K562 (cell line): ENCODE data around the gene ELP5. TPM values are rescaled to one million over a fixed set of nuclear protein-coding genes. Genes with fewer than 3 reads are reported as not detected.

Source experiments
- KLF13 ChIP-seq: fragments of 450-650 bp; IDR thresholded peaks from 2 replicates; pipeline ENCODE4 v1.6.1; 2016; ENCODE audit warnings: missing genetic modification characterization, low read depth, mild to moderate bottlenecking, missing compliant biosample characterization, moderate library complexity, borderline replicate concordance
- NCOA2 ChIP-seq, 2 experiments: fragments of 450-650 bp; IDR thresholded peaks; 2 replicates each; pipeline ENCODE4 v1.6.1; 2018; ENCODE audit warnings: mild to moderate bottlenecking in 2 of 2, moderate library complexity in 1 of 2; ENCODE audit not compliant: partially characterized antibody in 2 of 2
- RNF219 ChIP-seq: fragments of 250-450 bp; sonication (Bioruptor Pico); IDR thresholded peaks from 2 replicates; pipeline ENCODE4 v1.5.0; 2022; ENCODE audit warnings: mild to moderate bottlenecking
- SP1 ChIP-seq: sonication (generic); formaldehyde crosslinking; IDR thresholded peaks from 2 replicates; pipeline ENCODE4 v1.8.1; 2022; ENCODE audit warnings: mild to moderate bottlenecking, missing genetic modification reagents
- ZNF263 ChIP-seq: sonication (generic); formaldehyde crosslinking; IDR thresholded peaks from 2 replicates; pipeline ENCODE4 v1.8.0; 2022; ENCODE audit warnings: mild to moderate bottlenecking, missing genetic modification reagents, borderline replicate concordance
- polyA plus RNA-seq, 8 experiments: library from polyadenylated mRNA; depleted of rRNA in 4 of 8; stranded (reverse) in 5 of 8; unstranded in 3 of 8; fragments of >200 nt; fragmentation: Nextera tagmentation in 2 of 8; fragmentation: Illumina TruSeq in 1 of 8; extraction: Ambion mirVana in 2 of 8; extraction: Trizol in 1 of 8; gene quantifications; 2 replicates each; pipeline versions ENCODE4 v1.2.1 to v1.2.3, GENCODE V29; 2011 to 2014; ENCODE audit warnings: inconsistent platforms in 1 of 8, missing spikeins in 1 of 8
- total RNA-seq, 7 experiments: library from RNA; depleted of rRNA in 6 of 7; stranded (reverse); fragments of >200 nt in 6 of 7; fragmentation: Illumina TruSeq in 2 of 7; extraction: Trizol in 2 of 7; gene quantifications; 2 replicates each; pipeline versions ENCODE4 v1.2.1 to v1.2.3, GENCODE V29; 2011 to 2021; ENCODE audit warnings: low replicate concordance in 1 of 7
- TF ChIP-seq, protein P1 (sequence below), 2 experiments: fragments of 450-650 bp; formaldehyde crosslinking in 1 of 2; IDR thresholded peaks; 2 replicates each; pipeline versions ENCODE4 v1.4.0 to v1.6.1; 2014 to 2020; ENCODE audit warnings: mild to moderate bottlenecking in 2 of 2, borderline replicate concordance in 1 of 2, low read depth in 1 of 2
- TF ChIP-seq, protein P2 (sequence below), 2 experiments: fragments of 450-650 bp in 1 of 2; sonication (generic) in 1 of 2; formaldehyde crosslinking; conservative IDR thresholded peaks; 2 replicates each; pipeline versions ENCODE4 v1.4.0 to v1.8.1; 2020 to 2022; ENCODE audit warnings: mild to moderate bottlenecking in 1 of 2, missing genetic modification reagents in 1 of 2
- TF ChIP-seq, protein P3 (sequence below): sonication (generic); formaldehyde crosslinking; IDR thresholded peaks from 2 replicates; pipeline ENCODE4 v1.8.0; 2022; ENCODE audit warnings: mild to moderate bottlenecking, missing genetic modification reagents
- TF ChIP-seq, protein P4 (sequence below): fragments of 250-450 bp; sonication (Bioruptor Pico); IDR thresholded peaks from 2 replicates; pipeline ENCODE4 v1.4.0; 2020; ENCODE audit warnings: mild to moderate bottlenecking, moderate library complexity, borderline replicate concordance

ELP5 gene
- total and polyA plus RNA-seq, 9 of the 15 experiments (the other 6 are each of a cell fraction or from before 2014, with no cell fraction given): 25.7 to 77.9 (median 52.9) TPM

- TF ChIP-seq, protein P1, sequence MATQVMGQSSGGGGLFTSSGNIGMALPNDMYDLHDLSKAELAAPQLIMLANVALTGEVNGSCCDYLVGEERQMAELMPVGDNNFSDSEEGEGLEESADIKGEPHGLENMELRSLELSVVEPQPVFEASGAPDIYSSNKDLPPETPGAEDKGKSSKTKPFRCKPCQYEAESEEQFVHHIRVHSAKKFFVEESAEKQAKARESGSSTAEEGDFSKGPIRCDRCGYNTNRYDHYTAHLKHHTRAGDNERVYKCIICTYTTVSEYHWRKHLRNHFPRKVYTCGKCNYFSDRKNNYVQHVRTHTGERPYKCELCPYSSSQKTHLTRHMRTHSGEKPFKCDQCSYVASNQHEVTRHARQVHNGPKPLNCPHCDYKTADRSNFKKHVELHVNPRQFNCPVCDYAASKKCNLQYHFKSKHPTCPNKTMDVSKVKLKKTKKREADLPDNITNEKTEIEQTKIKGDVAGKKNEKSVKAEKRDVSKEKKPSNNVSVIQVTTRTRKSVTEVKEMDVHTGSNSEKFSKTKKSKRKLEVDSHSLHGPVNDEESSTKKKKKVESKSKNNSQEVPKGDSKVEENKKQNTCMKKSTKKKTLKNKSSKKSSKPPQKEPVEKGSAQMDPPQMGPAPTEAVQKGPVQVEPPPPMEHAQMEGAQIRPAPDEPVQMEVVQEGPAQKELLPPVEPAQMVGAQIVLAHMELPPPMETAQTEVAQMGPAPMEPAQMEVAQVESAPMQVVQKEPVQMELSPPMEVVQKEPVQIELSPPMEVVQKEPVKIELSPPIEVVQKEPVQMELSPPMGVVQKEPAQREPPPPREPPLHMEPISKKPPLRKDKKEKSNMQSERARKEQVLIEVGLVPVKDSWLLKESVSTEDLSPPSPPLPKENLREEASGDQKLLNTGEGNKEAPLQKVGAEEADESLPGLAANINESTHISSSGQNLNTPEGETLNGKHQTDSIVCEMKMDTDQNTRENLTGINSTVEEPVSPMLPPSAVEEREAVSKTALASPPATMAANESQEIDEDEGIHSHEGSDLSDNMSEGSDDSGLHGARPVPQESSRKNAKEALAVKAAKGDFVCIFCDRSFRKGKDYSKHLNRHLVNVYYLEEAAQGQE (IDR thresholded peaks at IDR 0.05; ENCODE audit: borderline replicate concordance): peak; percentile 37; the same call in 1 of the 2 replicates
- TF ChIP-seq, protein P1 (CRISPR knock-in tag; IDR thresholded peaks at IDR 0.05; ENCODE audit: low read depth): no peak
- TF ChIP-seq KLF13 (tag) (no peak), RNF219 (CRISPR knock-in tag) (no peak), ZNF263 (CRISPR knock-in tag) (no peak), NCOA2 (IDR thresholded peaks at IDR 0.05; ENCODE audit: partially characterized antibody in 2 of 2) (no peak), SP1 (CRISPR knock-in tag) (no peak; the same call in none of the 2 replicates)
- TF ChIP-seq, protein P2, sequence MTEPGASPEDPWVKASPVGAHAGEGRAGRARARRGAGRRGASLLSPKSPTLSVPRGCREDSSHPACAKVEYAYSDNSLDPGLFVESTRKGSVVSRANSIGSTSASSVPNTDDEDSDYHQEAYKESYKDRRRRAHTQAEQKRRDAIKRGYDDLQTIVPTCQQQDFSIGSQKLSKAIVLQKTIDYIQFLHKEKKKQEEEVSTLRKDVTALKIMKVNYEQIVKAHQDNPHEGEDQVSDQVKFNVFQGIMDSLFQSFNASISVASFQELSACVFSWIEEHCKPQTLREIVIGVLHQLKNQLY (CRISPR knock-in tag; conservative IDR thresholded peaks at IDR 0.05): no peak
- TF ChIP-seq, protein P3, sequence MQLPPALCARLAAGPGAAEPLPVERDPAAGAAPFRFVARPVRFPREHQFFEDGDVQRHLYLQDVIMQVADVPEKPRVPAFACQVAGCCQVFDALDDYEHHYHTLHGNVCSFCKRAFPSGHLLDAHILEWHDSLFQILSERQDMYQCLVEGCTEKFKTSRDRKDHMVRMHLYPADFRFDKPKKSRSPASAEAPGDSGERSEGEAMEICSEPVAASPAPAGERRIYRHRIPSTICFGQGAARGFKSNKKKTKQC (CRISPR knock-in tag): no peak; the same call in 1 of the 2 replicates
- TF ChIP-seq, protein P4, sequence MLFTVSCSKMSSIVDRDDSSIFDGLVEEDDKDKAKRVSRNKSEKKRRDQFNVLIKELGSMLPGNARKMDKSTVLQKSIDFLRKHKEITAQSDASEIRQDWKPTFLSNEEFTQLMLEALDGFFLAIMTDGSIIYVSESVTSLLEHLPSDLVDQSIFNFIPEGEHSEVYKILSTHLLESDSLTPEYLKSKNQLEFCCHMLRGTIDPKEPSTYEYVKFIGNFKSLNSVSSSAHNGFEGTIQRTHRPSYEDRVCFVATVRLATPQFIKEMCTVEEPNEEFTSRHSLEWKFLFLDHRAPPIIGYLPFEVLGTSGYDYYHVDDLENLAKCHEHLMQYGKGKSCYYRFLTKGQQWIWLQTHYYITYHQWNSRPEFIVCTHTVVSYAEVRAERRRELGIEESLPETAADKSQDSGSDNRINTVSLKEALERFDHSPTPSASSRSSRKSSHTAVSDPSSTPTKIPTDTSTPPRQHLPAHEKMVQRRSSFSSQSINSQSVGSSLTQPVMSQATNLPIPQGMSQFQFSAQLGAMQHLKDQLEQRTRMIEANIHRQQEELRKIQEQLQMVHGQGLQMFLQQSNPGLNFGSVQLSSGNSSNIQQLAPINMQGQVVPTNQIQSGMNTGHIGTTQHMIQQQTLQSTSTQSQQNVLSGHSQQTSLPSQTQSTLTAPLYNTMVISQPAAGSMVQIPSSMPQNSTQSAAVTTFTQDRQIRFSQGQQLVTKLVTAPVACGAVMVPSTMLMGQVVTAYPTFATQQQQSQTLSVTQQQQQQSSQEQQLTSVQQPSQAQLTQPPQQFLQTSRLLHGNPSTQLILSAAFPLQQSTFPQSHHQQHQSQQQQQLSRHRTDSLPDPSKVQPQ (CRISPR knock-in tag): no peak
These were observed 56.8 kb downstream of the ELP5 start (continued) for GRCh38 chr17:7308625-7309433.
